Measurements from ENCODE around the gene STK32A.

- TF ChIP-seq, protein P1, sequence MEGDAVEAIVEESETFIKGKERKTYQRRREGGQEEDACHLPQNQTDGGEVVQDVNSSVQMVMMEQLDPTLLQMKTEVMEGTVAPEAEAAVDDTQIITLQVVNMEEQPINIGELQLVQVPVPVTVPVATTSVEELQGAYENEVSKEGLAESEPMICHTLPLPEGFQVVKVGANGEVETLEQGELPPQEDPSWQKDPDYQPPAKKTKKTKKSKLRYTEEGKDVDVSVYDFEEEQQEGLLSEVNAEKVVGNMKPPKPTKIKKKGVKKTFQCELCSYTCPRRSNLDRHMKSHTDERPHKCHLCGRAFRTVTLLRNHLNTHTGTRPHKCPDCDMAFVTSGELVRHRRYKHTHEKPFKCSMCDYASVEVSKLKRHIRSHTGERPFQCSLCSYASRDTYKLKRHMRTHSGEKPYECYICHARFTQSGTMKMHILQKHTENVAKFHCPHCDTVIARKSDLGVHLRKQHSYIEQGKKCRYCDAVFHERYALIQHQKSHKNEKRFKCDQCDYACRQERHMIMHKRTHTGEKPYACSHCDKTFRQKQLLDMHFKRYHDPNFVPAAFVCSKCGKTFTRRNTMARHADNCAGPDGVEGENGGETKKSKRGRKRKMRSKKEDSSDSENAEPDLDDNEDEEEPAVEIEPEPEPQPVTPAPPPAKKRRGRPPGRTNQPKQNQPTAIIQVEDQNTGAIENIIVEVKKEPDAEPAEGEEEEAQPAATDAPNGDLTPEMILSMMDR (IDR thresholded peaks at IDR 0.05), result no peak
- no peak for TF ChIP-seq POLR2A (IDR thresholded peaks at IDR 0.05)
Observed at GRCh38 chr5:147427521-147428401, 192.9 kb downstream of the STK32A start.

All from heart left ventricle (tissue), 13 donors.